HG03045 (cell line): Measurements from ENCODE around the gene MEP1A.
"Not testable (repeated sequence)": the region's sequence is repeated elsewhere in the genome, so short reads cannot be mapped to it uniquely, and the experiment has no call there.

Experiments used
- ATAC-seq: cut with Tn5 transposase; IDR thresholded peaks from one replicate; pipeline ENCODE4 v1.9.1; 2021; ENCODE audit warnings: mild to moderate bottlenecking, moderate library complexity; ENCODE audit not compliant: unreplicated experiment

Gene MEP1A

GRCh38 chr6:46774736-46775135 is 18.5 kb upstream of the MEP1A start:
- not testable (repeated sequence) for ATAC-seq

GRCh38 chr6:46776070-46776712 is 17.0 kb upstream of the MEP1A start:
- no peak for ATAC-seq

- no peak for ATAC-seq
Observed at GRCh38 chr6:46777476-46778346, 15.5 kb upstream of the MEP1A start.

GRCh38 chr6:46781478-46782378 is 11.5 kb upstream of the MEP1A start:
- ATAC-seq, result no peak

GRCh38 chr6:46784535-46784934 is 8.7 kb upstream of the MEP1A start:
- no peak for ATAC-seq

- ATAC-seq, result no peak
Observed at GRCh38 chr6:46787871-46788540, 5.2 kb upstream of the MEP1A start.

GRCh38 chr6:46788791-46789190 is 4.4 kb upstream of the MEP1A start:
- no peak for ATAC-seq

- no peak for ATAC-seq
Observed at GRCh38 chr6:46789434-46790354, 3.5 kb upstream of the MEP1A start.

GRCh38 chr6:46790355-46790874 is 2.8 kb upstream of the MEP1A start:
- no peak for ATAC-seq

GRCh38 chr6:46792635-46793034 is 554 bp upstream of the MEP1A start:
- ATAC-seq, result no peak

- ATAC-seq, result no peak
Observed at GRCh38 chr6:46794068-46794467, 879 bp downstream of the MEP1A start.

GRCh38 chr6:46795816-46796215 is 2.6 kb downstream of the MEP1A start:
- ATAC-seq, result no peak

GRCh38 chr6:46796848-46797580 is 3.8 kb downstream of the MEP1A start:
- ATAC-seq, result no peak

- ATAC-seq, result no peak
Observed at GRCh38 chr6:46799657-46800056, 6.5 kb downstream of the MEP1A start.

- no peak for ATAC-seq
Observed at GRCh38 chr6:46808806-46809205, 15.6 kb downstream of the MEP1A start.

GRCh38 chr6:46815130-46815529 is 21.9 kb downstream of the MEP1A start:
- no peak for ATAC-seq

GRCh38 chr6:46816626-46817025 is 23.4 kb downstream of the MEP1A start:
- ATAC-seq, result no peak

GRCh38 chr6:46819561-46819960 is 26.4 kb downstream of the MEP1A start:
- ATAC-seq, result no peak

- ATAC-seq, result no peak
Observed at GRCh38 chr6:46821458-46821881, 28.3 kb downstream of the MEP1A start.
